DND-41 (cell line): ENCODE data around the gene ERAL1.

ENCODE experiments used
- CTCF ChIP-seq: IDR thresholded peaks from 2 replicates; pipeline ENCODE4 v1.5.1; 2012; ENCODE audit warnings: borderline replicate concordance, low read length, moderate library complexity, mild to moderate bottlenecking; ENCODE audit not compliant: poor library complexity, severe bottlenecking; ENCODE audit errors: extremely low read depth
- EZH2 ChIP-seq: IDR thresholded peaks from 3 replicates; pipeline ENCODE4 v1.6.1; 2012; ENCODE audit warnings: borderline replicate concordance, low read depth, mild to moderate bottlenecking, moderate library complexity, low read length, inconsistent platforms; ENCODE audit not compliant: severe bottlenecking

- TF ChIP-seq EZH2 (no peak), CTCF (no peak)
Measured at GRCh38 chr17:28812748-28813377, 42.0 kb upstream of the ERAL1 start.
